Liver (tissue), 3 donors: Measurements from ENCODE around the gene TMEM86B.
"Not testable (repeated sequence)": the region's sequence is repeated elsewhere in the genome, so short reads cannot be mapped to it uniquely, and the experiment has no call there.

Experiments used
- CTCF ChIP-seq: fragments of 150-350 bp; IDR thresholded peaks from 2 replicates; pipeline ENCODE4 v1.5.1; 2017; ENCODE audit warnings: improper control_type of control experiment, low read depth, low read length; ENCODE audit not compliant: missing input control
- JUND ChIP-seq, 2 donors: IDR thresholded peaks; 2 replicates each; pipeline ENCODE4 v1.6.1; 2016; ENCODE audit warnings: antibody characterized with exemption in 2 of 2
- TF ChIP-seq, protein P1 (sequence below): IDR thresholded peaks from 2 replicates; pipeline ENCODE4 v1.6.1; 2016; ENCODE audit warnings: antibody characterized with exemption
- donor health status: healthy.
- donor health status: healthy.

DNA sequence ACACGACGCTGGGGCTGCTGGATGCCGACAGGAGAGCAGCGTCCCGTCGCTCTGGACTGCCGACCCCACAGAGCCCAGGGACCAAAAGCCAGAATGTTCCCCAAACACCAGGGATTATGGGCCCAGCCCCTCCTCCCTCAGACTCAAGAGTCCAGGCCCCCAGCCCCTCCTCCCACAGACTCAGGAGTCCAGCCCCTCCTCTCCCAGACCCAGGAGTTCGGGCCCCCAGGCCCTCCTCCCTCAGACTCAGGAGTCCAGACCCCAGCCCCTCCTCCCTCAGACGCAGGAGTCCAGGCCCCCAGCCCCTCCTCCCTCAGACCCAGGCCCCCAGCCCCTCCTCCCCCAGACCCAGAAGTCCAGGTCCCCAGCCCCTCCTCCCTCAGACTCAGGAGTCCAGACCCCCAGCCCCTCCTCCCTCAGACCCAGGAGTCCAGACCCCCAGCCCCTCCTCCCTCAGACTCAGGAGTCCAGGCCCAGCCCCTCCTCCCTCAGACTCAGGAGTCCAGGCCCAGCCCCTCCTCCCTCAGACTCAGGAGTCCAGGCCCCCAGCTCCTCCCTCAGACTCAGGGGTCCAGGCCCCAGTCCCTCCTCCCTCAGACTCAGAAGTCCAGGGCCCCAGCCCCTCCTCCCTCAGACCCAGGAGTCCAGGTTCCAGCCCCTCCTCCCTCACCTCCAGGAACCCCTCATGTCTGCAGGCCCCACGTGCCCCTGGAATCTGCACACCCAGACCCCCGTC is 3.7 kb downstream of the TMEM86B start:
- not testable (repeated sequence) for TF ChIP-seq CTCF; JUND (IDR thresholded peaks at IDR 0.05)
- TF ChIP-seq, protein P1, sequence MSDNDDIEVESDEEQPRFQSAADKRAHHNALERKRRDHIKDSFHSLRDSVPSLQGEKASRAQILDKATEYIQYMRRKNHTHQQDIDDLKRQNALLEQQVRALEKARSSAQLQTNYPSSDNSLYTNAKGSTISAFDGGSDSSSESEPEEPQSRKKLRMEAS: not testable (repeated sequence)
